Coronary artery (tissue), 2 donors: ENCODE data around the gene LETMD1.
A peak's percentile ranks its signal among the peaks of the same experiment; 100 is the strongest.

Experiments
- DNase-seq: peaks from one replicate; pipeline ENCODE4 v3.0.0-alpha.2; 2017; ENCODE audit warnings: low spot score
- H3K27ac ChIP-seq, 2 donors: fragments of 200-600 bp; sonication (generic); one replicate each; pipeline ENCODE4 v1.5.1; 2016 to 2019
- H3K4me3 ChIP-seq: fragments of 200-600 bp; sonication (generic); 2 replicates; pipeline ENCODE4 v1.5.1; 2016; ENCODE audit warnings: mild to moderate bottlenecking, moderate library complexity
- CTCF ChIP-seq: fragments of 200-600 bp; sonication (generic); IDR thresholded peaks from one replicate; pipeline ENCODE4 v1.5.1; 2019; ENCODE audit warnings: antibody characterized with exemption

LETMD1 gene

GRCh38 chr12:51025836-51026638 is 22.1 kb upstream of the LETMD1 start, which contains the start of gene SLC11A2:
TSS of gene SLC11A2 (minus strand) at chr12:51026384. CDS start at chr12:51010728, 15,656 bp downstream.
- Histone ChIP-seq H3K4me3 (peak within 1 kb of the TSS; percentile 95), H3K27ac (peak within 1 kb of the TSS; percentile 96)
- peak; percentile 97 for DNase-seq
- no peak for TF ChIP-seq CTCF

GRCh38 chr12:51027342-51027835 is 20.7 kb upstream of the LETMD1 start:
- H3K4me3 ChIP-seq, result no peak overlapping the region
- no peak overlapping the region for H3K27ac ChIP-seq
- TF ChIP-seq CTCF, result no peak
- DNase-seq, result no peak

- no peak for TF ChIP-seq CTCF
- no peak overlapping the region for H3K4me3 ChIP-seq
- no peak for DNase-seq
- no peak overlapping the region for H3K27ac ChIP-seq
These were observed 19.9 kb upstream of the LETMD1 start for GRCh38 chr12:51028126-51028812.

GRCh38 chr12:51028813-51029150 is 19.3 kb upstream of the LETMD1 start:
- no peak for TF ChIP-seq CTCF
- DNase-seq, result no peak
- H3K27ac ChIP-seq, result no peak overlapping the region
- no peak overlapping the region for H3K4me3 ChIP-seq

- no peak overlapping the region for H3K27ac ChIP-seq
- TF ChIP-seq CTCF, result no peak
- no peak for DNase-seq
These were observed 15.1 kb upstream of the LETMD1 start for GRCh38 chr12:51033048-51033447.

GRCh38 chr12:51033457-51034089 is 14.6 kb upstream of the LETMD1 start:
- Histone ChIP-seq H3K27ac (no peak overlapping the region), H3K4me3 (no peak overlapping the region)
- DNase-seq, result no peak
- TF ChIP-seq CTCF, result no peak

More at GRCh38 chr12:51033048-51033447, 15.1 kb upstream of the LETMD1 start:
- no peak overlapping the region for H3K4me3 ChIP-seq
